K562 (cell line): ENCODE measurements around the gene NEUROD4. TPM values are rescaled to one million over a fixed set of nuclear protein-coding genes. Genes with fewer than 3 reads are reported as not detected.
A peak's percentile ranks its signal among the peaks of the same experiment; 100 is the strongest.

Experiments used
- ETV6 ChIP-seq, 3 experiments: fragments of 150-350 bp in 1 of 3; sonication (generic) in 1 of 3; formaldehyde crosslinking in 1 of 3; IDR thresholded peaks; 2 replicates each; pipeline versions ENCODE4 v1.6.1 to v1.8.0; 2014 to 2022; ENCODE audit warnings: borderline replicate concordance in 2 of 3, low read depth in 2 of 3, antibody characterized with exemption in 1 of 3, low read length in 1 of 3, mild to moderate bottlenecking in 1 of 3, missing genetic modification reagents in 1 of 3
- FUS ChIP-seq: fragments of 200-400 bp; formaldehyde crosslinking; optimal IDR thresholded peaks from 2 replicates; pipeline ENCODE3; 2017; ENCODE audit warnings: low read depth, low read length
- HDAC1 ChIP-seq, 2 experiments: fragments of 450-650 bp; IDR thresholded peaks; 2 replicates each; pipeline ENCODE4 v1.6.1; 2016 to 2017; ENCODE audit warnings: inconsistent platforms in 1 of 2, mild to moderate bottlenecking in 1 of 2, moderate library complexity in 1 of 2
- HNRNPK ChIP-seq: fragments of 200-400 bp; formaldehyde crosslinking; IDR thresholded peaks from one replicate; pipeline ENCODE4 v1.6.1; 2018; ENCODE audit warnings: mild to moderate bottlenecking, low read depth, low read length; ENCODE audit not compliant: poor library complexity, severe bottlenecking
- JUND ChIP-seq, 2 experiments: IDR thresholded peaks; 2 replicates in 1 of 2; 3 replicates in 1 of 2; pipeline ENCODE4 v1.6.1; 2011; ENCODE audit warnings: borderline replicate concordance in 2 of 2, low read depth in 2 of 2, low read length in 2 of 2, improper control_type of control experiment in 1 of 2, missing biosample characterization in 1 of 2, missing genetic modification characterization in 1 of 2, missing genetic modification reagents in 1 of 2
- L3MBTL2 ChIP-seq: fragments of 450-650 bp; IDR thresholded peaks from 2 replicates; pipeline ENCODE4 v1.6.1; 2016; ENCODE audit warnings: mild to moderate bottlenecking, moderate library complexity
- MYBL2 ChIP-seq, 2 experiments: fragments of 450-650 bp in 1 of 2; sonication (generic) in 1 of 2; formaldehyde crosslinking in 1 of 2; IDR thresholded peaks; 2 replicates each; pipeline versions ENCODE4 v1.6.1 to v1.8.1; 2017 to 2022; ENCODE audit warnings: borderline replicate concordance in 1 of 2, inconsistent platforms in 1 of 2, low read depth in 1 of 2, mild to moderate bottlenecking in 1 of 2, missing genetic modification reagents in 1 of 2, moderate library complexity in 1 of 2
- ZBTB17 ChIP-seq: fragments of 450-650 bp; formaldehyde crosslinking; IDR thresholded peaks from 2 replicates; pipeline ENCODE4 v1.4.0; 2020; ENCODE audit warnings: mild to moderate bottlenecking
- ZNF239 ChIP-seq: fragments of 250-450 bp; sonication (Bioruptor Pico); IDR thresholded peaks from 2 replicates; pipeline ENCODE4 v1.4.0; 2020; ENCODE audit warnings: mild to moderate bottlenecking
- ZNF766 ChIP-seq: fragments of 200-800 bp; sonication (Bioruptor generic); conservative IDR thresholded peaks from 2 replicates; pipeline ENCODE4 v1.6.1; 2016; ENCODE audit warnings: missing genetic modification characterization, missing compliant biosample characterization
- polyA plus RNA-seq, 8 experiments: library from polyadenylated mRNA; depleted of rRNA in 4 of 8; stranded (reverse) in 5 of 8; unstranded in 3 of 8; fragments of >200 nt; fragmentation: Nextera tagmentation in 2 of 8; fragmentation: Illumina TruSeq in 1 of 8; extraction: Ambion mirVana in 2 of 8; extraction: Trizol in 1 of 8; gene quantifications; 2 replicates each; pipeline versions ENCODE4 v1.2.1 to v1.2.3, GENCODE V29; 2011 to 2014; ENCODE audit warnings: inconsistent platforms in 1 of 8, missing spikeins in 1 of 8
- total RNA-seq, 7 experiments: library from RNA; depleted of rRNA in 6 of 7; stranded (reverse); fragments of >200 nt in 6 of 7; fragmentation: Illumina TruSeq in 2 of 7; extraction: Trizol in 2 of 7; gene quantifications; 2 replicates each; pipeline versions ENCODE4 v1.2.1 to v1.2.3, GENCODE V29; 2011 to 2021; ENCODE audit warnings: low replicate concordance in 1 of 7
- TF ChIP-seq, protein P1 (sequence below): IDR thresholded peaks from 2 replicates; pipeline ENCODE4 v1.6.1; 2011; ENCODE audit warnings: borderline replicate concordance, low read depth, mild to moderate bottlenecking, moderate library complexity, low read length; ENCODE audit not compliant: insufficient read depth, poor library complexity, severe bottlenecking
- TF ChIP-seq, protein P2 (sequence below): fragments of 250-450 bp; sonication (Bioruptor Pico); IDR thresholded peaks from 2 replicates; pipeline ENCODE4 v1.4.0; 2020
- TF ChIP-seq, protein P3 (sequence below), 2 experiments: fragments of 450-650 bp in 1 of 2; sonication (generic) in 1 of 2; formaldehyde crosslinking; conservative IDR thresholded peaks; 2 replicates each; pipeline versions ENCODE4 v1.4.0 to v1.8.1; 2020 to 2022; ENCODE audit warnings: mild to moderate bottlenecking in 1 of 2, missing genetic modification reagents in 1 of 2

NEUROD4 gene
- total and polyA plus RNA-seq, 9 of the 15 experiments (the other 6 are each of a cell fraction or from before 2014, with no cell fraction given) = not detected

DNA sequence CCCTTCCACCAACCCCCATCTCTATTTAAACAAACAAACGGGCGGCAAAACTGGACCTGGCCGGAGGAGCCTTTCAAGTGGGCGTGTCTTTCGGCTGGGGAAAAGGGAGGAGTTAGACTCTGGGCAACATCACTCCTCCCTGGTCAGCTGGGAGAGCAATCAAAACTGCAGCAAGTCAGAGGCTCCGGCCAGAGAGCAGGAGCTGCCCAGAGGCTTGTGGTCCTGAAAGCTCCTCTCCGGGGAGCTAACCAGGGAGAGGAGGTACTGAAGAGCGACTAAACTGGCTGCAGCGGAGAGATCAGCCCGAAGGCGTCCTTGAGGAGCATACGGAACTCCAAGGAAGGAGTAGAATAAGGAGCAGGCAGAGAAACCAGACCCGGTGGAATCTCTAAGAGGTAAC, at the start of gene NEUROD4 (continued):
- TF ChIP-seq, protein P1, sequence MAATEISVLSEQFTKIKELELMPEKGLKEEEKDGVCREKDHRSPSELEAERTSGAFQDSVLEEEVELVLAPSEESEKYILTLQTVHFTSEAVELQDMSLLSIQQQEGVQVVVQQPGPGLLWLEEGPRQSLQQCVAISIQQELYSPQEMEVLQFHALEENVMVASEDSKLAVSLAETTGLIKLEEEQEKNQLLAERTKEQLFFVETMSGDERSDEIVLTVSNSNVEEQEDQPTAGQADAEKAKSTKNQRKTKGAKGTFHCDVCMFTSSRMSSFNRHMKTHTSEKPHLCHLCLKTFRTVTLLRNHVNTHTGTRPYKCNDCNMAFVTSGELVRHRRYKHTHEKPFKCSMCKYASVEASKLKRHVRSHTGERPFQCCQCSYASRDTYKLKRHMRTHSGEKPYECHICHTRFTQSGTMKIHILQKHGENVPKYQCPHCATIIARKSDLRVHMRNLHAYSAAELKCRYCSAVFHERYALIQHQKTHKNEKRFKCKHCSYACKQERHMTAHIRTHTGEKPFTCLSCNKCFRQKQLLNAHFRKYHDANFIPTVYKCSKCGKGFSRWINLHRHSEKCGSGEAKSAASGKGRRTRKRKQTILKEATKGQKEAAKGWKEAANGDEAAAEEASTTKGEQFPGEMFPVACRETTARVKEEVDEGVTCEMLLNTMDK = no peak
- no peak for TF ChIP-seq FUS
- peak; percentile 55; the same call in 1 of the 2 replicates for TF ChIP-seq ZNF239
- TF ChIP-seq, protein P2, sequence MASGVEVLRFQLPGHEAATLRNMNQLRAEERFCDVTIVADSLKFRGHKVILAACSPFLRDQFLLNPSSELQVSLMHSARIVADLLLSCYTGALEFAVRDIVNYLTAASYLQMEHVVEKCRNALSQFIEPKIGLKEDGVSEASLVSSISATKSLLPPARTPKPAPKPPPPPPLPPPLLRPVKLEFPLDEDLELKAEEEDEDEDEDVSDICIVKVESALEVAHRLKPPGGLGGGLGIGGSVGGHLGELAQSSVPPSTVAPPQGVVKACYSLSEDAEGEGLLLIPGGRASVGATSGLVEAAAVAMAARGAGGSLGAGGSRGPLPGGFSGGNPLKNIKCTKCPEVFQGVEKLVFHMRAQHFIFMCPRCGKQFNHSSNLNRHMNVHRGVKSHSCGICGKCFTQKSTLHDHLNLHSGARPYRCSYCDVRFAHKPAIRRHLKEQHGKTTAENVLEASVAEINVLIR = no peak
- peak; percentile 18; the same call in 1 of the 2 replicates for TF ChIP-seq JUND (IDR thresholded peaks at IDR 0.05; ENCODE audit: borderline replicate concordance, low read depth, low read length)
- no peak; the same call in 2 of the 3 replicates for TF ChIP-seq JUND (tag; IDR thresholded peaks at IDR 0.05; ENCODE audit: borderline replicate concordance, low read depth, low read length)
- TF ChIP-seq HNRNPK = no peak
- peak in 1 of 2 experiments; percentile 90; a peak in 2 of 4 replicates for TF ChIP-seq HDAC1 (IDR thresholded peaks at IDR 0.05)
- TF ChIP-seq L3MBTL2 = no peak
- no peak for TF ChIP-seq MYBL2 (IDR thresholded peaks at IDR 0.05; ENCODE audit: low read depth)
- TF ChIP-seq MYBL2 (CRISPR knock-in tag; IDR thresholded peaks at IDR 0.05; ENCODE audit: borderline replicate concordance) = no peak
- no peak for TF ChIP-seq ETV6 (IDR thresholded peaks at IDR 0.05; ENCODE audit: borderline replicate concordance in 1 of 2, low read depth in 2 of 2, low read length in 1 of 2)
- TF ChIP-seq ETV6 (CRISPR knock-in tag; IDR thresholded peaks at IDR 0.05; ENCODE audit: borderline replicate concordance) = no peak
- peak; percentile 73; the same call in 1 of the 2 replicates for TF ChIP-seq ZBTB17 (CRISPR knock-in tag)
- peak; percentile 92 for TF ChIP-seq ZNF766
- TF ChIP-seq, protein P3, sequence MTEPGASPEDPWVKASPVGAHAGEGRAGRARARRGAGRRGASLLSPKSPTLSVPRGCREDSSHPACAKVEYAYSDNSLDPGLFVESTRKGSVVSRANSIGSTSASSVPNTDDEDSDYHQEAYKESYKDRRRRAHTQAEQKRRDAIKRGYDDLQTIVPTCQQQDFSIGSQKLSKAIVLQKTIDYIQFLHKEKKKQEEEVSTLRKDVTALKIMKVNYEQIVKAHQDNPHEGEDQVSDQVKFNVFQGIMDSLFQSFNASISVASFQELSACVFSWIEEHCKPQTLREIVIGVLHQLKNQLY (CRISPR knock-in tag; conservative IDR thresholded peaks at IDR 0.05) = no peak
